OCI-LY1 (cell line): ENCODE measurements around the gene SCAMP3.
A peak's percentile ranks its signal among the peaks of the same experiment; 100 is the strongest.

Source experiments
- H2AFZ ChIP-seq: fragments of 200-600 bp; sonication (generic), shearing (Covaris generic); 2 replicates; pipeline ENCODE4 v1.6.0; 2014; ENCODE audit warnings: antibody characterized with exemption, mild to moderate bottlenecking, low read length
- H3F3A ChIP-seq: fragments of 200-600 bp; sonication (generic), shearing (Covaris generic); 2 replicates; pipeline ENCODE4 v1.6.0; 2014; ENCODE audit warnings: mild to moderate bottlenecking, antibody characterized with exemption, low read length, moderate library complexity; ENCODE audit not compliant: insufficient read depth
- H3K27ac ChIP-seq: fragments of 200-600 bp; sonication (generic); 2 replicates; pipeline ENCODE4 v1.5.1; 2014; ENCODE audit warnings: low read length, mixed run types, mild to moderate bottlenecking, low read depth; ENCODE audit not compliant: poor library complexity, severe bottlenecking
- H3K27me3 ChIP-seq: fragments of 200-600 bp; sonication (generic); 2 replicates; pipeline ENCODE4 v1.6.0; 2014; ENCODE audit warnings: antibody characterized with exemption, mild to moderate bottlenecking, low read length, moderate library complexity; ENCODE audit not compliant: insufficient read depth
- H3K36me3 ChIP-seq: fragments of 200-600 bp; sonication (generic); 2 replicates; pipeline ENCODE4 v1.6.1; 2014; ENCODE audit warnings: mild to moderate bottlenecking, antibody characterized with exemption, low read length, moderate library complexity, mixed read lengths; ENCODE audit not compliant: insufficient read depth
- H3K4me1 ChIP-seq: fragments of 200-600 bp; sonication (generic); 2 replicates; pipeline ENCODE4 v1.5.1; 2014; ENCODE audit warnings: mild to moderate bottlenecking, low read length, moderate library complexity; ENCODE audit not compliant: insufficient read depth, severe bottlenecking
- H3K4me2 ChIP-seq: fragments of 200-600 bp; sonication (generic), shearing (Covaris generic); 2 replicates; pipeline ENCODE4 v1.6.1; 2014; ENCODE audit warnings: low read length
- H3K4me3 ChIP-seq: fragments of 200-600 bp; sonication (generic); 2 replicates; pipeline ENCODE4 v1.5.1; 2014; ENCODE audit warnings: low read length, low read depth, mild to moderate bottlenecking, mixed read lengths; ENCODE audit not compliant: poor library complexity, severe bottlenecking
- H3K79me2 ChIP-seq: fragments of 200-600 bp; shearing (Covaris generic); 2 replicates; pipeline ENCODE4 v1.6.1; 2016; ENCODE audit warnings: mixed run types, low read length, mixed read lengths; ENCODE audit not compliant: insufficient read depth
- H3K9ac ChIP-seq: fragments of 200-600 bp; sonication (generic), shearing (Covaris generic); 2 replicates; pipeline ENCODE4 v1.6.1; 2014; ENCODE audit warnings: mild to moderate bottlenecking, low read length, mixed read lengths
- H3K9me2 ChIP-seq: fragments of 200-600 bp; sonication (generic), shearing (Covaris generic); 2 replicates; pipeline ENCODE4 v1.6.1; 2014; ENCODE audit warnings: low read depth, mild to moderate bottlenecking, low read length, mixed read lengths
- H3K9me3 ChIP-seq: fragments of 200-600 bp; shearing (Covaris generic); 2 replicates; pipeline ENCODE4 v1.6.1; 2014; ENCODE audit warnings: low read length, mixed read lengths
- H4K20me1 ChIP-seq: fragments of 200-600 bp; sonication (generic), shearing (Covaris generic); 2 replicates; pipeline ENCODE4 v1.6.0; 2016; ENCODE audit warnings: mild to moderate bottlenecking, low read length; ENCODE audit not compliant: insufficient read depth
- EZH2 ChIP-seq: fragments of 200-600 bp; sonication (generic), shearing (Covaris generic); IDR thresholded peaks from 2 replicates; pipeline ENCODE4 v1.8.0; 2017; ENCODE audit warnings: borderline replicate concordance, mixed run types, mild to moderate bottlenecking, antibody characterized with exemption, low read length, moderate library complexity, mixed read lengths
- TF ChIP-seq, protein P1 (sequence below): fragments of 200-600 bp; sonication (generic), shearing (Covaris generic); IDR thresholded peaks from 2 replicates; pipeline ENCODE4 v1.5.1; 2017; ENCODE audit warnings: mild to moderate bottlenecking, antibody characterized with exemption, low read length, moderate library complexity, mixed read lengths

SCAMP3 gene

DNA sequence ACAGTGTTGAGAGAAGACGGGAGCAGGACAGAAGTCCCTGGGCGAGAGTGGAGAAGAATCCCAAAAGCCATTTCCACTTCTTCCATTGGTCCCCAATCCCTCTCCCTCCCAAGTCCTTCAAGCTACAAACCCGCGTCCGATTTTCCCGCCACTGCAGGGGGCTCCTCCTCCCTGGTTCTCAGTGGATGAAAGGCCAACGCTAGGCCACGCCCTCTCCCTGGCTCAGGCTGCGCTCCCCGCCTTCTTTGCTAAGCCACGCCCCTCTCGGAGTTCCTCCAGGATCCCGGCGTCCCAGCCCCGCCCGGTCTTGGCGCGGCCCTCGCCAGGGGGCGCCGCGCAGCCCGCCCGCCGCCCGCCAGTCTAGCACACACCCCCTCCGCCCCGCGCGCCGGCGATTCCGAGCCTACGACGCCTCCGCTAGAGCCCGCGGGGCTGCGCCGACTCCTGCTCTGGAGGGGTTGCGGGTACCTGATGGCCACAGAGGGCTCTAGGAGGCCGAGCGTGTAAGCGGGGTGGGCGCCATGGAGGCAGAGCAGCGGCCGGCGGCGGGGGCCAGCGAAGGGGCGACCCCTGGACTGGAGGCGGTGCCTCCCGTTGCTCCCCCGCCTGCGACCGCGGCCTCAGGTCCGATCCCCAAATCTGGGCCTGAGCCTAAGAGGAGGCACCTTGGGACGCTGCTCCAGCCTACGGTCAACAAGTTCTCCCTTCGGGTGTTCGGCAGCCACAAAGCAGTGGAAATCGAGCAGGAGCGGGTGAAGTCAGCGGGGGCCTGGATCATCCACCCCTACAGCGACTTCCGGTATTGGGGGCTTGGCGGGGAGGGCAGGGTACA is 15.1 kb upstream of the SCAMP3 start, which contains the start of gene HCN3:
Gene HCN3, plus strand, starts transcription at position 394 of the 832 bp plus-strand sequence. Its CDS starts 128 bp downstream, at position 522.
- peak within 1 kb of the TSS; percentile 17; the same call in 1 of the 2 replicates for H2AFZ ChIP-seq
- peak within 1 kb of the TSS; percentile 67 for H3K4me3 ChIP-seq
- peaks cover 11% of the 10 kb centered on the region for H3K79me2 ChIP-seq
- H3K4me2 ChIP-seq, result peak within 1 kb of the TSS; percentile 76
- H3K27ac ChIP-seq, result no peak within 1 kb of the TSS
- TF ChIP-seq, protein P1, sequence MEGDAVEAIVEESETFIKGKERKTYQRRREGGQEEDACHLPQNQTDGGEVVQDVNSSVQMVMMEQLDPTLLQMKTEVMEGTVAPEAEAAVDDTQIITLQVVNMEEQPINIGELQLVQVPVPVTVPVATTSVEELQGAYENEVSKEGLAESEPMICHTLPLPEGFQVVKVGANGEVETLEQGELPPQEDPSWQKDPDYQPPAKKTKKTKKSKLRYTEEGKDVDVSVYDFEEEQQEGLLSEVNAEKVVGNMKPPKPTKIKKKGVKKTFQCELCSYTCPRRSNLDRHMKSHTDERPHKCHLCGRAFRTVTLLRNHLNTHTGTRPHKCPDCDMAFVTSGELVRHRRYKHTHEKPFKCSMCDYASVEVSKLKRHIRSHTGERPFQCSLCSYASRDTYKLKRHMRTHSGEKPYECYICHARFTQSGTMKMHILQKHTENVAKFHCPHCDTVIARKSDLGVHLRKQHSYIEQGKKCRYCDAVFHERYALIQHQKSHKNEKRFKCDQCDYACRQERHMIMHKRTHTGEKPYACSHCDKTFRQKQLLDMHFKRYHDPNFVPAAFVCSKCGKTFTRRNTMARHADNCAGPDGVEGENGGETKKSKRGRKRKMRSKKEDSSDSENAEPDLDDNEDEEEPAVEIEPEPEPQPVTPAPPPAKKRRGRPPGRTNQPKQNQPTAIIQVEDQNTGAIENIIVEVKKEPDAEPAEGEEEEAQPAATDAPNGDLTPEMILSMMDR, result peak; percentile 59
- TF ChIP-seq EZH2, result no peak
- no peaks in the 10 kb centered on the region for H4K20me1 ChIP-seq
- peaks cover 36% of the 10 kb centered on the region for H3K4me1 ChIP-seq
- H3K9me3 ChIP-seq, result no peaks in the 10 kb centered on the region
- H3F3A ChIP-seq, result no peaks in the 10 kb centered on the region; the same call in 1 of the 2 replicates
- H3K27me3 ChIP-seq, result no peaks in the 10 kb centered on the region
- no peaks in the 10 kb centered on the region for H3K9me2 ChIP-seq
- peak within 1 kb of the TSS; percentile 59 for H3K9ac ChIP-seq
- H3K36me3 ChIP-seq, result peaks cover 5% of the 10 kb centered on the region; the same call in 1 of the 2 replicates

DNA sequence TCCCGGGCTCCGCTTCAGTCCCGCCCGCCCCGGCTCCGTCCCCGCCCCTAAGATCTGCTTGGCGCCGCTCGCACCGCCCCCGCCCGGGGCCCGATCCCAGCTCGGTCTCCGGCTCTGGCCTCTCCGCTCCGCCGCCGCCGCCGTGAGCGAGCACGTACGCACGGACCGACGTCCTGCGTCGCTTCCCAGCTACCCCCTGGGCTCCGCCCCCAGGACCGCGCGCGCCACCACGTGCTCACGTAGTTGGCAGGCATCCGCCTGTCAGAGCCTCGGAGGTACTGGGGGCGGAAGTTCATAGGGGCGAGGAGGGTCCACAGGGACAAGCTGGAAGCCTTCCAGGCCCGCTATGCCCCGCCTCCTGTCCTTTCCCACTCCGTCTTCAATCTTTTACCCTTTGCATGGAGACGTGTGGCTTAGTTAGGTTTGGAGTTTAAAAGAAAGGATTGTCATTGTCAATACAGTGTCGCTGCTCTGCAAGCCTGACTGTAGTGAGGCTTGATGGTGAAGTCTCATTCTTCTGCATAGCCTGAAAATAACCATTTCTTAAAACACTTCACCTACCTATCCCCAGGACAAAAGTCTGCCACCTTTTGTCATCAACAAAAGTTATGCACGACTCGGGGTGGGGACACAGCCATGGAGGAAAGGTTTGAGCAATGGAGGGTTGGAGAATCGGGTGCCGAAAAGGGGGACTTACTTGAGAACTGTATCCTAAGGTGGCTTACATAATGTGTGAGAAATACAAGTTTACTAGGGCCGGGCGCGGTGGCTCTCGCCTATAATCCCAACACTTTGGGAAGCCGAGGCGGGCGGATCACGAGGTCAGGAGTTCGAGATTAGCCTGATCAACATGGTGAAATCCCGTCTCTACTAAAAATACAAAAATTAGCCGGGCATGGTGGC is 11.4 kb upstream of the SCAMP3 start, which contains the start of gene CLK2:
Gene CLK2, minus strand, starts transcription at position 162 of the 903 bp plus-strand sequence. CDS start 2,527 bp downstream, outside the sequence.
- no peaks in the 10 kb centered on the region for H3K27me3 ChIP-seq
- TF ChIP-seq, protein P1, result no peak
- no peak for TF ChIP-seq EZH2
- H3F3A ChIP-seq, result no peaks in the 10 kb centered on the region; the same call in 1 of the 2 replicates
- peak within 1 kb of the TSS; percentile 97 for H3K9ac ChIP-seq
- peaks cover 38% of the 10 kb centered on the region for H3K4me1 ChIP-seq
- H3K27ac ChIP-seq, result peak within 1 kb of the TSS; percentile 78
- H3K9me2 ChIP-seq, result no peaks in the 10 kb centered on the region
- peak within 1 kb of the TSS; percentile 97 for H3K4me3 ChIP-seq
- H3K79me2 ChIP-seq, result peaks cover 17% of the 10 kb centered on the region
- H3K4me2 ChIP-seq, result peak within 1 kb of the TSS; percentile 100
- no peaks in the 10 kb centered on the region for H4K20me1 ChIP-seq
- no peaks in the 10 kb centered on the region for H3K9me3 ChIP-seq
- peak within 1 kb of the TSS; percentile 86; the same call in 1 of the 2 replicates for H2AFZ ChIP-seq
- peaks cover 37% of the 10 kb centered on the region for H3K36me3 ChIP-seq
